Prostate gland (tissue), 2 donors: ENCODE results near the gene GTSE1. TPM values are rescaled to one million over a fixed set of nuclear protein-coding genes. Genes with fewer than 3 reads are reported as not detected.

ENCODE experiments used
- DNase-seq: peaks from one replicate; pipeline ENCODE4 v3.0.0-alpha.2; 2019; ENCODE audit warnings: low spot score
- H3K27ac ChIP-seq, 2 donors: fragments of 200-600 bp; sonication (generic); 2 replicates each; pipeline ENCODE4 v1.5.1; 2017 to 2019
- H3K27me3 ChIP-seq: fragments of 200-600 bp; sonication (generic); replicated peaks from 2 replicates; pipeline ENCODE4 v1.5.1; 2019; ENCODE audit not compliant: insufficient read depth
- H3K36me3 ChIP-seq, 2 donors: fragments of 200-600 bp; sonication (generic); 1 replicate in 1 of 2; 2 replicates in 1 of 2; pipeline versions ENCODE4 v1.5.1 to v1.8.1; 2017 to 2019
- H3K4me1 ChIP-seq: fragments of 200-600 bp; sonication (generic); replicated peaks from 2 replicates; pipeline ENCODE4 v1.5.1; 2019
- H3K4me3 ChIP-seq, 2 donors: fragments of 200-600 bp; sonication (generic); 2 replicates each; pipeline ENCODE4 v1.5.1; 2017 to 2019
- H3K9me3 ChIP-seq: fragments of 200-600 bp; sonication (generic); 2 replicates; pipeline ENCODE4 v1.5.1; 2017
- CTCF ChIP-seq, 4 experiments: fragments of 200-600 bp in 2 of 4; fragments of 450-650 bp in 2 of 4; sonication (generic) in 2 of 4; IDR thresholded peaks; 1 replicate in 3 of 4; 2 replicates in 1 of 4; pipeline ENCODE4 v1.5.1; 2016 to 2019; ENCODE audit warnings: antibody characterized with exemption in 4 of 4, mild to moderate bottlenecking in 2 of 4, moderate library complexity in 2 of 4
- POLR2A ChIP-seq: fragments of 450-650 bp; IDR thresholded peaks from one replicate; pipeline ENCODE4 v1.6.1; 2016; ENCODE audit warnings: antibody characterized with exemption, mild to moderate bottlenecking
- POLR2AphosphoS5 ChIP-seq: sonication (generic); formaldehyde crosslinking; IDR thresholded peaks from one replicate; pipeline ENCODE4 v1.6.1; 2017; ENCODE audit warnings: antibody characterized with exemption
- WGBS: methylation state at CpG from one replicate; pipeline ENCODE4 v1.1.5; 2018; 5-methylcytosine and 5-hydroxymethylcytosine counted together
- intact Hi-C: fragments of 100-400 bp; cut with DNase I; formaldehyde crosslinking; loops from one replicate; pipeline ENCODE4 v1.14.2; 2022
- total RNA-seq, 2 donors: library from RNA; depleted of rRNA; stranded (reverse); fragments of >200 nt; gene quantifications; one replicate each; pipeline ENCODE4 v1.1.0, GENCODE V29; 2016

GTSE1 gene
- total RNA-seq, 2 donors from 2014 or later: 0.46 to 4.8 TPM

- no peaks in the 10 kb centered on the region for H3K27me3 ChIP-seq
- H3K9me3 ChIP-seq: no peaks in the 10 kb centered on the region
- H3K4me3 ChIP-seq: no peak overlapping the region
- DNase-seq: no peak
- WGBS: 94% methylated on average over 13 of the region's 13 CpGs
- TF ChIP-seq POLR2AphosphoS5 (no peak), CTCF (IDR thresholded peaks at IDR 0.05) (no peak), POLR2A (no peak)
- intact Hi-C loops: no loop called here
- no peaks in the 10 kb centered on the region for H3K4me1 ChIP-seq
- no peak overlapping the region for H3K27ac ChIP-seq
- no peaks in the 10 kb centered on the region for H3K36me3 ChIP-seq
These were observed 31.2 kb downstream of the GTSE1 start for GRCh38 chr22:46327691-46328465.

- intact Hi-C loops: no loop called here
- no peak for DNase-seq
These were observed 32.1 kb downstream of the GTSE1 start for GRCh38 chr22:46328797-46329196.

GRCh38 chr22:46329616-46330015 lies 32.9 kb downstream of the GTSE1 start:
- 93% methylated on average over 8 of the region's 8 CpGs for WGBS
- intact Hi-C loops: no loop called here
- no peak for DNase-seq
- H3K27ac ChIP-seq: no peak overlapping the region
- H3K4me1 ChIP-seq: no peaks in the 10 kb centered on the region
- no peaks in the 10 kb centered on the region for H3K9me3 ChIP-seq
- H3K27me3 ChIP-seq: no peaks in the 10 kb centered on the region
- no peaks in the 10 kb centered on the region for H3K36me3 ChIP-seq
- TF ChIP-seq CTCF (IDR thresholded peaks at IDR 0.05) (no peak), POLR2A (no peak), POLR2AphosphoS5 (no peak)
- H3K4me3 ChIP-seq: no peak overlapping the region

More at GRCh38 chr22:46328797-46329196, 32.1 kb downstream of the GTSE1 start:
- Histone ChIP-seq H3K36me3 (no peaks in the 10 kb centered on the region), H3K9me3 (no peaks in the 10 kb centered on the region), H3K27ac (no peak overlapping the region), H3K4me1 (no peaks in the 10 kb centered on the region), H3K27me3 (no peaks in the 10 kb centered on the region), H3K4me3 (no peak overlapping the region)
- WGBS: 92% methylated on average over 11 of the region's 11 CpGs
- TF ChIP-seq POLR2AphosphoS5 (no peak), POLR2A (no peak), CTCF (IDR thresholded peaks at IDR 0.05) (no peak)

- H3K9me3 ChIP-seq: no peaks in the 10 kb centered on the region
- DNase-seq: no peak
- no peaks in the 10 kb centered on the region for H3K36me3 ChIP-seq
- no peak for TF ChIP-seq CTCF (IDR thresholded peaks at IDR 0.05)
- no peak for TF ChIP-seq POLR2AphosphoS5
- 96% methylated on average over 4 of the region's 4 CpGs for WGBS
- no peaks in the 10 kb centered on the region for H3K4me1 ChIP-seq
- H3K4me3 ChIP-seq: no peak overlapping the region
- intact Hi-C loops: no loop called here
- H3K27ac ChIP-seq: no peak overlapping the region
- no peaks in the 10 kb centered on the region for H3K27me3 ChIP-seq
These were observed 33.8 kb downstream of the GTSE1 start for GRCh38 chr22:46330426-46330825.

- intact Hi-C loops: no loop called here
- TF ChIP-seq POLR2AphosphoS5: no peak
- TF ChIP-seq POLR2A: no peak
- TF ChIP-seq CTCF (IDR thresholded peaks at IDR 0.05): no peak
- no peak for DNase-seq
These were observed 34.8 kb downstream of the GTSE1 start for GRCh38 chr22:46331496-46331895.

More at GRCh38 chr22:46331496-46331895, 34.8 kb downstream of the GTSE1 start:
- Histone ChIP-seq H3K4me1 (peaks cover under 1% of the 10 kb centered on the region), H3K36me3 (no peaks in the 10 kb centered on the region), H3K27me3 (no peaks in the 10 kb centered on the region), H3K27ac (no peak overlapping the region), H3K4me3 (no peak overlapping the region), H3K9me3 (no peaks in the 10 kb centered on the region)
- WGBS: 95% methylated on average over 23 of the region's 23 CpGs
